ENCODE measurements around the gene CTNNA1. TPM values are rescaled to one million over a fixed set of nuclear protein-coding genes. Genes with fewer than 3 reads are reported as not detected.
"Not testable (repeated sequence)": the region's sequence is repeated elsewhere in the genome, so short reads cannot be mapped to it uniquely, and the experiment has no call there.

Gene CTNNA1
- total RNA-seq, 1 donor from 2014 or later = 310 TPM

- intact Hi-C loops (cut with DNase I) = no loop called here
- Histone ChIP-seq H3K4me3 (no peak overlapping the region), H3K36me3 (no peaks in the 10 kb centered on the region), H3K27me3 (no peaks in the 10 kb centered on the region), H3K9me3 (no peaks in the 10 kb centered on the region), H3K27ac (no peak overlapping the region), H3K4me1 (peaks cover 0 to 5% of the 10 kb centered on the region in 2 donors)
- no peak for DNase-seq (ENCODE audit: low spot score in 2 of 2)
- TF ChIP-seq CTCF (IDR thresholded peaks at IDR 0.05) = no peak
These were observed 26.4 kb upstream of the CTNNA1 start for GRCh38 chr5:138726848-138727247.

GRCh38 chr5:138730496-138730895 is 22.7 kb upstream of the CTNNA1 start:
- H3K36me3 ChIP-seq; H3K27ac ChIP-seq; intact Hi-C loops (cut with DNase I); H3K4me3 ChIP-seq; H3K27me3 ChIP-seq; H3K9me3 ChIP-seq; DNase-seq (ENCODE audit: low spot score in 2 of 2); H3K4me1 ChIP-seq: not testable (repeated sequence)

GRCh38 chr5:138732466-138732865 is 20.8 kb upstream of the CTNNA1 start:
- intact Hi-C loops (cut with DNase I) = no loop called here
- no peak for DNase-seq (ENCODE audit: low spot score in 2 of 2)

GRCh38 chr5:138732933-138733332 is 20.3 kb upstream of the CTNNA1 start:
- Histone ChIP-seq H3K36me3 (no peaks in the 10 kb centered on the region), H3K4me1 (no peaks in the 10 kb centered on the region), H3K9me3 (no peaks in the 10 kb centered on the region), H3K27me3 (no peaks in the 10 kb centered on the region), H3K4me3 (no peak overlapping the region), H3K27ac (no peak overlapping the region)
- TF ChIP-seq CTCF (IDR thresholded peaks at IDR 0.05) = no peak
- no peak for DNase-seq (ENCODE audit: low spot score in 2 of 2)
- intact Hi-C loops (cut with DNase I) = no loop called here

More at GRCh38 chr5:138732466-138732865, 20.8 kb upstream of the CTNNA1 start:
- Histone ChIP-seq H3K4me3 (no peak overlapping the region), H3K36me3 (no peaks in the 10 kb centered on the region), H3K27me3 (no peaks in the 10 kb centered on the region), H3K9me3 (no peaks in the 10 kb centered on the region), H3K4me1 (no peaks in the 10 kb centered on the region), H3K27ac (no peak overlapping the region)
- no peak for TF ChIP-seq CTCF (IDR thresholded peaks at IDR 0.05)

- no peak overlapping the region for H3K27ac ChIP-seq
- intact Hi-C loops (cut with DNase I) = no loop called here
- H3K9me3 ChIP-seq = no peaks in the 10 kb centered on the region
- no peaks in the 10 kb centered on the region for H3K4me1 ChIP-seq
- no peaks in the 10 kb centered on the region for H3K36me3 ChIP-seq
- no peak for TF ChIP-seq CTCF (IDR thresholded peaks at IDR 0.05)
- H3K4me3 ChIP-seq = no peak overlapping the region
- no peaks in the 10 kb centered on the region for H3K27me3 ChIP-seq
- DNase-seq (ENCODE audit: low spot score in 2 of 2) = no peak
These were observed 19.7 kb upstream of the CTNNA1 start for GRCh38 chr5:138733509-138733908.

GRCh38 chr5:138736293-138736692 is 16.9 kb upstream of the CTNNA1 start:
- TF ChIP-seq CTCF (IDR thresholded peaks at IDR 0.05) = no peak
- Histone ChIP-seq H3K27ac (no peak overlapping the region), H3K9me3 (no peaks in the 10 kb centered on the region), H3K4me3 (no peak overlapping the region), H3K4me1 (no peaks in the 10 kb centered on the region), H3K27me3 (no peaks in the 10 kb centered on the region), H3K36me3 (no peaks in the 10 kb centered on the region)
- intact Hi-C loops (cut with DNase I) = no loop called here
- DNase-seq (ENCODE audit: low spot score in 2 of 2) = no peak

Data from ascending aorta (tissue), 2 donors.